ENCODE results near the gene PLXDC2.

DNA sequence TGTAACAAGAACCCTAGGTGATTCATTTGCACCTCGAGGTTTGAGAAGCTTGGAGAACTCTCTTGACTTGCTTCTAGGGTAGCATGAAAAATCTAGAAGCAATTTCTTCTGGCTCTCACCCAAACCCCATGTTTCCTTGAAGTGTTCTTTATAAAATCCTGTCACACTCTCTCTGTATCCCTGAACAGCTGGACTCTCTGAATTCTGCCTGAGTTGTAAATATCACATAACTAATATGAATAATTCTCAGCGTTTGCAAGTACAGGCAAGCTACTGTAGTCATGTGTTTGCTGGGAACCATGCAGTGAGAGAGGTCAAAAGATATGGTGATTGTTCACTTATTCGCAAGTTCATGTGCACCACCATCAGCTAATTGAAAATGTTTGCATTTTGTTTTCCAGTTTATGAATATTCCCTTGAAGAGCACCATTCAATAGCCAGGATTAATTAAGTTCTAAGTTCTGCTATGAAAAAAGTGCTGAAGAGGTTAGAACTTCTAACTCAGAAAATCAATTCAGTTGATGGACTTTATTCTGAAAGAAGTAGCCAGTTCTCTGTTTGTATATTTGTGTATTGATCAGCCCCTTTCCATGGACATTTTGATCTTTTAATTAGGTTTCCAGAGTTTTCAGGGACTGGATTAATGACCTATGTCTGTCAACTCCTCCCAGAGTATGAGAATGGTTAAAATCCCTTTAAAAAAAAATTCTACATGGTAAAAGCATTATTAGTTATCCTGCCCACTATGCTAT lies 243.0 kb downstream of the PLXDC2 start:
- no peak for TF ChIP-seq CTCF (IDR thresholded peaks at IDR 0.05)
- TF ChIP-seq POLR2AphosphoS5 (IDR thresholded peaks at IDR 0.05; ENCODE audit: insufficient read depth in 1 of 2, low read depth in 1 of 2), result no peak
- no peak for TF ChIP-seq POLR2A (IDR thresholded peaks at IDR 0.05)

All from vagina (tissue), 2 donors.